SK-N-MC (cell line): Measurements from ENCODE around the gene CAMK4.

ENCODE experiments used
- EZH2 ChIP-seq: fragments of 200-600 bp; sonication (generic); IDR thresholded peaks from one replicate; pipeline ENCODE4 v1.6.1; 2017; ENCODE audit warnings: antibody characterized with exemption
- POLR2AphosphoS5 ChIP-seq: IDR thresholded peaks from 2 replicates; pipeline ENCODE4 v1.6.1; 2012; ENCODE audit warnings: mild to moderate bottlenecking, low read depth, low read length, borderline replicate concordance

DNA sequence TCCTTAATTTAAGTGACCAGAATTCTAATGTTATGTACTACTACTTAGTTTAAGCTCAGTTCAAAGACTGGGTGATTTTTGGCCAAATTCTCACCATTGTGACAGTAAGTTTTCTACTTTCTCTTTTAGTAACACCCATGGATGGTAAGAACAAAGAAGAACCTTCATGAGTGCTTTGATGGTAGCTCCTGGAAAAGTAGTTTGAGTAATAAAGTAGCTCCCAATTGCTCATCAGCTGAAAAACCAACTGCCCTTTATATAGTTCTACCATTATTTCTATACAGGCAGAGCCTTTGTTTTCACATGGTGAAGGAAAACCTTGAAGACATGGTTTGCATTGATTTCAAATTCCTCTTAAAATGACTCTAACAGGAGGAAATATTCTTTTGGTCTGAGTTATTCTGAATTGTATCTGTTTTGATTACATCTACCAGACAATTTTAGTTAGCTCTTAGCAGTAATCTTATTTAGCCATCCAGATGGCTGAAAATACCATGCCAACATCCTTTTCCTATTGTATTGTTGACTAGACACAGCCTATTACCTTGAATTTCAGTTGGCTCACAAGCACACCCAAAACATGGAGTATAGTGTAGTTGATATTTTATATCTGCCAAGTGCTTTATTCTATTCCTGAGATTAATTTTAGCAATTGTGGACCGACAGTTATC, 311.8 kb downstream of the CAMK4 start:
- TF ChIP-seq POLR2AphosphoS5 (no peak), EZH2 (no peak)
